DOHH2 (cell line): ENCODE results near the gene CRYBA4.

Experiments
- EZH2phosphoT487 ChIP-seq: fragments of 200-600 bp; sonication (generic); IDR thresholded peaks from 2 replicates; pipeline ENCODE4 v1.6.1; 2017; ENCODE audit warnings: borderline replicate concordance, mild to moderate bottlenecking, antibody characterized with exemption, low read length, moderate library complexity, mixed read lengths
- TF ChIP-seq, protein P1 (sequence below): fragments of 200-600 bp; sonication (generic); IDR thresholded peaks from one replicate; pipeline ENCODE4 v1.5.1; 2014; ENCODE audit warnings: antibody characterized with exemption, mild to moderate bottlenecking, low read depth, low read length; ENCODE audit not compliant: poor library complexity, severe bottlenecking

DNA sequence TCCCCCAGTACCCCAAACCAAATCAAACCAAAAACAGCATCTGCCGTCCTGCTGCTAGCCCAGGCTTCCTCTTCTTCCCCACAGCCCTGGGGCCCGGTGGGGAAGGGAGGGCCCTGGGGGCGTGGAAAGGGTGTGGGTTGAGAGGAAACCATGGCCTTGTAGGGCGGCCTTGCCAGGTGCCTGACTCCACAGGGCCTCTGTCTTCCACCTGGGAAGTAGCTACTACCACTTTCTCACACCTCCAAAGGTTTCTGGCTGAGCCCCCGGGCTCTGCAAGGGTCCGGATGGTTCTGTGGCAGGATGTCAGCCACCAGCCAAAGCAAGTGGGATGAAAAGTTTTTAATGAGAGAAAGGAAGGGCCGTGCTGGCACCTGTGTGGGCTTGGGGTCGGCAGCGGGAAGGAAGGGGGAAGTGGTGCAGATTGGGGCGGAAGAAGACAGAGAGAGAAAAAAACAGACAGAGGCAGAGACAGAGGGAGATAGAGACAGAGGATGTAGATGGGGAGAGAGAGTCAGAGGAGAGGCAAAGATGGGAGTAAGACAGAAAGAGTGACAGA, 42.4 kb upstream of the CRYBA4 start:
- TF ChIP-seq, protein P1, sequence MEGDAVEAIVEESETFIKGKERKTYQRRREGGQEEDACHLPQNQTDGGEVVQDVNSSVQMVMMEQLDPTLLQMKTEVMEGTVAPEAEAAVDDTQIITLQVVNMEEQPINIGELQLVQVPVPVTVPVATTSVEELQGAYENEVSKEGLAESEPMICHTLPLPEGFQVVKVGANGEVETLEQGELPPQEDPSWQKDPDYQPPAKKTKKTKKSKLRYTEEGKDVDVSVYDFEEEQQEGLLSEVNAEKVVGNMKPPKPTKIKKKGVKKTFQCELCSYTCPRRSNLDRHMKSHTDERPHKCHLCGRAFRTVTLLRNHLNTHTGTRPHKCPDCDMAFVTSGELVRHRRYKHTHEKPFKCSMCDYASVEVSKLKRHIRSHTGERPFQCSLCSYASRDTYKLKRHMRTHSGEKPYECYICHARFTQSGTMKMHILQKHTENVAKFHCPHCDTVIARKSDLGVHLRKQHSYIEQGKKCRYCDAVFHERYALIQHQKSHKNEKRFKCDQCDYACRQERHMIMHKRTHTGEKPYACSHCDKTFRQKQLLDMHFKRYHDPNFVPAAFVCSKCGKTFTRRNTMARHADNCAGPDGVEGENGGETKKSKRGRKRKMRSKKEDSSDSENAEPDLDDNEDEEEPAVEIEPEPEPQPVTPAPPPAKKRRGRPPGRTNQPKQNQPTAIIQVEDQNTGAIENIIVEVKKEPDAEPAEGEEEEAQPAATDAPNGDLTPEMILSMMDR = no peak
- no peak for TF ChIP-seq EZH2phosphoT487
